AG10803 (cell line): Measurements from ENCODE around the gene GAREM1.

ENCODE experiments used
- DNase-seq: peaks from one replicate; pipeline ENCODE4 v3.0.0; 2010; ENCODE audit warnings: low read depth
- H3K4me3 ChIP-seq: 2 replicates; pipeline ENCODE4 v1.5.1; 2011; ENCODE audit warnings: mild to moderate bottlenecking, low read length, control low read depth
- TF ChIP-seq, protein P1 (sequence below): conservative IDR thresholded peaks from 2 replicates; pipeline ENCODE4 v1.5.1; 2011; ENCODE audit warnings: mild to moderate bottlenecking, low read length, control low read depth, inconsistent platforms

The GAREM1 gene

DNA sequence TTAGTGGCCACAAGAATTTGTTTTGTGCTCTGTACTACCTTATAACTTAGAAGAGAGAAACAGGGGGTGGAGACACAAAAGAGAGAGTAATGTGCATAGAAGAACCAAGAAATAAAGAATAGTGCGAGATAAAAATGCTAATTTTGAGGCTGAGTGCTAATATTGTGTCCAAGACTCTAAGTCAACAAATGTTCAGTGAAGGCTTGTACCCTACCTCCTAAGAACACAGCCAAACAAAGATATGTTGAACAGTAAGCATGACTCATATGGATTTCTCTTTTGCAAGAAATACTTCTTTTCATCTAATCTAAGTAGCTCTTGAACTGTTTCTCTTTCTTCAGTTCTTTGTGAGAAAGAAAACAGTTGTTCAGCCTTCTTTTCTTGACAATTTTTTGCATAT lies 45.2 kb downstream of the GAREM1 start:
- TF ChIP-seq, protein P1, sequence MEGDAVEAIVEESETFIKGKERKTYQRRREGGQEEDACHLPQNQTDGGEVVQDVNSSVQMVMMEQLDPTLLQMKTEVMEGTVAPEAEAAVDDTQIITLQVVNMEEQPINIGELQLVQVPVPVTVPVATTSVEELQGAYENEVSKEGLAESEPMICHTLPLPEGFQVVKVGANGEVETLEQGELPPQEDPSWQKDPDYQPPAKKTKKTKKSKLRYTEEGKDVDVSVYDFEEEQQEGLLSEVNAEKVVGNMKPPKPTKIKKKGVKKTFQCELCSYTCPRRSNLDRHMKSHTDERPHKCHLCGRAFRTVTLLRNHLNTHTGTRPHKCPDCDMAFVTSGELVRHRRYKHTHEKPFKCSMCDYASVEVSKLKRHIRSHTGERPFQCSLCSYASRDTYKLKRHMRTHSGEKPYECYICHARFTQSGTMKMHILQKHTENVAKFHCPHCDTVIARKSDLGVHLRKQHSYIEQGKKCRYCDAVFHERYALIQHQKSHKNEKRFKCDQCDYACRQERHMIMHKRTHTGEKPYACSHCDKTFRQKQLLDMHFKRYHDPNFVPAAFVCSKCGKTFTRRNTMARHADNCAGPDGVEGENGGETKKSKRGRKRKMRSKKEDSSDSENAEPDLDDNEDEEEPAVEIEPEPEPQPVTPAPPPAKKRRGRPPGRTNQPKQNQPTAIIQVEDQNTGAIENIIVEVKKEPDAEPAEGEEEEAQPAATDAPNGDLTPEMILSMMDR = no peak
- no peak overlapping the region for H3K4me3 ChIP-seq
- DNase-seq = peak; percentile 3

DNA sequence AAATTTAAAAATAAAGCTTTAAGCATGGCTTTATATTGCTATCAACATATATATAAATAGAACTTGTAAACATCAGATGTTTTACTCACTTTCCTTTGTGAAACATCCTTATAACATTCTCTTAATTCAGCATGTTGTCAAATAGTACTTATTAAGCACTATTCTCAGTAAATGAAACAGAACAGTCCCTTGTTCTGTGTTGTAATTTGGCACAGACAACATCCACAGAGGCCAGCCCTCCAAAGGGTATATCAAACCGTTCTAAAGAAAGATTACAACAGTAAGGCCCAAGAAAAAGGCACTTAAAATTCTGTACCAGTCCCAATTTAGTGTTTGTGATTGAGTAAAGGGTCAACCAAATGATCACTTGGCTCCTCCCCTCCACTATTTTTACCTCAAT lies 46.0 kb downstream of the GAREM1 start:
- no peak overlapping the region for H3K4me3 ChIP-seq
- TF ChIP-seq, protein P1 = no peak
- no peak for DNase-seq

DNA sequence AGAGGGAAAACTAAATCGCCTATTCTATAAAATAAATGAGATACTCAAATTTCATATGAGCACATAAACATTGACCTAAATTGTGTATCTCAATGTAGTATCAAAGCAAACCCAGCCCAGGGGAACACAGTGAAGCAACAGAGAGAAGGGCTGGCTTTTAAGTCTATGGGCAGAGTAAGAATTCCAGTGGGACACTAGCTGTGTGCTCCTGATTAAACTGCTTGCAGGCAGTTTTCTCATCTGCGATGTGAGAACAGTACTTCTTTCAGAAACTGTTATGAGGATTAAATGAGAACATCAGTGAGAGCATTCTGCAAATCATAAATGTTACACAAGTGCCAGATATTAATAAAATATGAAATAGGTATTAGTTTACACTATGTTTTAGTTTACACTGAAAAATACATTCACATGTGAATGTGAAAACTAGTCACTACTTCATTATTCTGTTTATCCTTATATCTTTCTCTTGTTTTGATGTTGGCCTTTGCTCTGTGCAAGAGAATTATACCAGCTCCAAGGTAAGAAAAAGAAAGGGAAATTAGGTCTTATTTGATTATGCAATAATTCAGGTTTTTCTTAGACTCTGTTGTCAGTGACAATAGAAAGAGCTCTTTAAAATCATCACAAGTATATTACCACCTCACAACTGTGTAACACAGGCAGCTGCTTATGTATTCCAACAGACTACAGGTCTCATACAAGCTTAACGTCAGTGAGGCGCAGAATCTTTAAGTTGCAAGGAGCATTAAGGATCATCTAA lies 47.5 kb downstream of the GAREM1 start:
- H3K4me3 ChIP-seq = no peak overlapping the region
- no peak for DNase-seq
- TF ChIP-seq, protein P1 = no peak

DNA sequence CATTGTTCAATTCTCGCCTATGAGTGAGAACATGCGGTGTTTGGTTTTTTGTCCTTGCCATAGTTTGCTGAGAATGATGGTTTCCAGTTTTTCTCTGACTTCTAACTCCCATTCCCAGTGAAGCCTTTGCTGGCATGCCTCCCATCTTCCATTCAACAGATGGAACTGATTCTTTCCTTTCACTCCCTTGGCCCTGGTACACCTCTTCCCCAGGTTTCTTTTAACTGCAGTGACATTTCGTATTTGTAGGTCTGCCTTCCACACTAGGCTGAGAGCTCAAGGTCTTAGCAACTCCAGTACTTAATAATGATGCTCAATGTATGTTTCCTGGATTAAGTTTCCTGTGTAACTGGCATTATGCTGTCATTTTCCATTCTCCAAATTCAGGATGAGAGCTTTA lies 48.5 kb downstream of the GAREM1 start:
- no peak overlapping the region for H3K4me3 ChIP-seq
- no peak for DNase-seq
- TF ChIP-seq, protein P1 = no peak

DNA sequence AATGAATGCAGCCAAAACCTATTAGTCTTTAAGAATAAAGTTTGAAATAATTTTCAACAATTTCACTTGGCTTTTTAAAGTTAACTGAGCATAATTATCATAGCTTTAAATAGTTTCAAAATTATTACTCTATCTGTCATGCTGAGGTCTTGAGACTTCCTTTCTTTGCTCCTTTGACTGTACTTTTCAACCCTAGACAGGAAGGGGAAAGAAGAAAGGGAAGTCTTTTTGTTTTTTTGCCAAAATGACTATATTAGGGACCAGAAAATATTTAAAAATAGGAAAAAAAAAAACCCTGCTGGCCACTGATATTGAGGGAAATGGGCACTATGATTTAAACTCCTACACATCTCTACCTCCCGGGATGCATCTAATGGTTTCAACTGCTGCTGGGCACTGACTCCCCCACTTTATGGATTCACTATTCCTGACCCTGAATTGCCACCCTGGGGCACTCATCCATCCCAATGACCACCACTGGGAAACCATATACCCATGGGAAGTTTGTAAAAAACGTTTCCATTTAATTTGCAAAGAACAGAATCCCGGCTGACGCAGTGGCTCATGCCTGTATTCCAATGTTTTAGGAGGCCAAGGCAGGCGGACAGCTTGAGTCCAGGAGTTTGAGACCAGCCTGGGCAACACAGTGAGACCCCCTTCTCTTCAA lies 50.5 kb downstream of the GAREM1 start:
- no peak overlapping the region for H3K4me3 ChIP-seq
- DNase-seq = no peak
- TF ChIP-seq, protein P1 = no peak

DNA sequence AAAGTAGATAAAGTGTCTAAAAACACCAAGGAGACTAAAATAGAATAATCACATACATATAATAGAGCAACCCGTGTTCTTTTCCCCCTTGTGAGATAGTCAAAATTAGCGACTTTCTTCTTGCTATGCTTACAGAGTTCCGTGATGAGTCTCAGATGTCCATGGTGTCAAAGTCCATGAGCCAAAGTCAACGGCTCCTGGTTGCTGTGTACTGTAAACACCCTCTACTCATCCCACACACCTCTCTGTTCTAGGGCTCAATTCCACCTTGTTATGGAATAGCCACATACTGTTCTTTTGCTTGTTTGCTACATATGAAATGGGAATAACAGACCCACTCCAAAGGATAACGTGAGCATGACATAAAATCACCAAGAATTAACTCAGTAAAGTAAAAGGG lies 52.5 kb downstream of the GAREM1 start:
- TF ChIP-seq, protein P1 = no peak
- DNase-seq = no peak
- H3K4me3 ChIP-seq = no peak overlapping the region

DNA sequence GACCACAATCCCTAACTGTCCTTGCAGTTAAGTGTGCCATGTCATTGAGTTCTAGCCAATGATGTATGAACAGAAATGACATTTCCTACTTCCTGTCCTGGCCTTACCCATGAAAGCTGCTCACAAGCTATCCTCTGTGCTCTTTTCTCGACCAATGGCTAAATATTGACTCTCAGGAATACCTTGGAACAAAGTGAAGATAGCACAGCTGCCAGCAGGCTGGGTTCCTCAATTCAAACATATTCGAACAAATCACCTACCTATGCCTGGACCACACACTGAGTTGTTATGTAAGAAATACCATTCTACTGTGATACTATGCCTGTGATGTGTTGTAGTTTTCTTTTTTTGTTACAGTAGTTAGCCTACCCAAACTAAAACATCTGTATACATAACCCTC lies 65.1 kb downstream of the GAREM1 start:
- no peak overlapping the region for H3K4me3 ChIP-seq
- TF ChIP-seq, protein P1 = no peak
- DNase-seq = no peak
